Measurements from ENCODE around the gene WFDC2. TPM values are rescaled to one million over a fixed set of nuclear protein-coding genes. Genes with fewer than 3 reads are reported as not detected.

WFDC2 gene
- not detected in 2 replicates for total RNA-seq

GRCh38 chr20:45469336-45470261 is at the start of gene WFDC2:
Gene WFDC2 (plus strand): TSS chr20:45469753. CDS start chr20:45469782, 29 bp downstream.

DNA sequence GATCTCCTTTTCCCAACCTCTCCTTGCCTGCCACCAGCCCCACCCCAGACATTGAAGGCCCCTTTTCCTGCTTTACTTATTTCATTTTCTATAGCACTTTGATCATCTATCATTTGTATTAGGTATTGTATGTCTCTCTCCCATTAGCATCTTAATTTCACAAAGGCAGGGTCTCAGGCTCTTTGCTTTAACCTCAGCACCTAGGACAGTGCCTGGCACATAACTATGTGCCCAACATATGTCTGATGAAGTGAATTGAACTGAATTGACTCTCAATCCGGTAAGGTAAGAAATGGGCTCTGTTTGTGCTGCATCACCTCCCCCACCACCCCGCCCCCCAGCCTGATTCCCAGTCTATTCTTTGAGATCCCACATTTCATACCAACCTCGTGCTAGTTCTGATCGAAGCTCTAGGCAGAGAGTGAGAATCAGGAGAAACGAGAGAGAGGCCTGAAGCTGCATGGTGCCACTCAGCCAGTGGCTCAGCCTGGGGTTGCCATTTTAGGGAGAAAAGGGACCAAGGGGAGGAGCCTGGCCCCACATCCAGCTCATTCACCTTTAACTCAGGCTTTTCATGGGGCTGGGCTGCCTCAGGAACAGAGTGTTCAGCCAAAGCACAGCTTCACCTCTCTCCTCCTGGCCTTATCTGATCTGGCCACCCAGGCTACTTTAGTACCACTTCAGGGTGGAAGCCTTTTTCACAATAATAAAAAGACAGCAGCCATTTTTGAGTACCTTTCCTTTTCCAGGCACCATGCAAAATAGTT is 45.8 kb downstream of the WFDC2 start, which contains the start of gene SPINT3:
Gene SPINT3, minus strand, starts transcription at position 476 of the 767 bp plus-strand sequence. Its CDS starts 14 bp downstream, at position 462.

Small RNA genes lying within 50 kb of the gene (small RNA-seq; reads per million reads assigned to genes)
- not detected for gene MIR6812

Other genes with a start within 250 kb of the WFDC2 start
- gene SEMG2, start 248.4 kb upstream of the WFDC2 start, total RNA-seq: not detected in 2 replicates
- not detected in 2 replicates for gene SLPI, start 215.2 kb upstream of the WFDC2 start, total RNA-seq
- not detected in 2 replicates for gene RBPJL, start 162.9 kb upstream of the WFDC2 start, total RNA-seq
- not detected in 2 replicates for gene MATN4, start 161.5 kb upstream of the WFDC2 start, total RNA-seq
- 170 and 210 TPM in 2 replicates for gene SDC4, start 121.3 kb upstream of the WFDC2 start, total RNA-seq
- 32.5 and 33.3 TPM in 2 replicates for gene SYS1, start 106.6 kb upstream of the WFDC2 start, total RNA-seq
- gene TP53TG5, start 91.4 kb upstream of the WFDC2 start, total RNA-seq: not detected in 2 replicates
- 3.9 and 10.2 TPM in 2 replicates for gene DBNDD2, start 61.5 kb upstream of the WFDC2 start, total RNA-seq
- gene PIGT, start 53.6 kb upstream of the WFDC2 start, total RNA-seq: 51.0 and 63.4 TPM in 2 replicates
- gene SPINT3, start 45.9 kb downstream of the WFDC2 start, total RNA-seq: not detected in 2 replicates
- not detected in 2 replicates for gene WFDC6, start 69.7 kb downstream of the WFDC2 start, total RNA-seq
- gene EPPIN, start 77.6 kb downstream of the WFDC2 start, total RNA-seq: not detected in 2 replicates
- gene WFDC8, start 109.5 kb downstream of the WFDC2 start, total RNA-seq: not detected in 2 replicates
- gene WFDC10A, start 160.0 kb downstream of the WFDC2 start, total RNA-seq: not detected in 2 replicates
- gene WFDC9, start 161.5 kb downstream of the WFDC2 start, total RNA-seq: not detected in 2 replicates
- not detected in 2 replicates for gene WFDC11, start 200.5 kb downstream of the WFDC2 start, total RNA-seq
- gene WFDC13, start 232.3 kb downstream of the WFDC2 start, total RNA-seq: not detected in 2 replicates
- gene WFDC10B, start 235.3 kb downstream of the WFDC2 start, total RNA-seq: 0.32 TPM in 1 of 2 replicates, not detected in the other

Data from hair follicle dermal papilla cell (primary cell).